GM18858 (cell line): ENCODE data around the gene KMT2E.
A peak's percentile ranks its signal among the peaks of the same experiment; 100 is the strongest.
"Not testable (repeated sequence)": the region's sequence is repeated elsewhere in the genome, so short reads cannot be mapped to it uniquely, and the experiment has no call there.

Experiments used
- ATAC-seq: cut with Tn5 transposase; IDR thresholded peaks from one replicate; pipeline ENCODE4 v1.9.1; 2021; ENCODE audit not compliant: unreplicated experiment

The KMT2E gene

GRCh38 chr7:104983076-104983577, 30.9 kb upstream of the KMT2E start:
- ATAC-seq = no peak

GRCh38 chr7:104983578-104984539, 30.1 kb upstream of the KMT2E start:
- peak; percentile 74 for ATAC-seq

- no peak for ATAC-seq
Observed at GRCh38 chr7:104984585-104985258, 29.3 kb upstream of the KMT2E start.

- no peak for ATAC-seq
Observed at GRCh38 chr7:104985259-104985617, 28.8 kb upstream of the KMT2E start.

- ATAC-seq = no peak
Observed at GRCh38 chr7:104986628-104987259, 27.3 kb upstream of the KMT2E start.

- not testable (repeated sequence) for ATAC-seq
Observed at GRCh38 chr7:104987403-104987802, 26.6 kb upstream of the KMT2E start.

- ATAC-seq = no peak
Observed at GRCh38 chr7:104990983-104991382, 23.0 kb upstream of the KMT2E start.

- ATAC-seq = no peak
Observed at GRCh38 chr7:104992306-104992705, 21.7 kb upstream of the KMT2E start.

- no peak for ATAC-seq
Observed at GRCh38 chr7:104993217-104993862, 20.7 kb upstream of the KMT2E start.

GRCh38 chr7:104998040-104998752, 15.8 kb upstream of the KMT2E start:
- no peak for ATAC-seq

GRCh38 chr7:105000200-105000599, 13.8 kb upstream of the KMT2E start:
- no peak for ATAC-seq

GRCh38 chr7:105000927-105001336, 13.1 kb upstream of the KMT2E start:
- no peak for ATAC-seq

GRCh38 chr7:105001652-105002184, 12.3 kb upstream of the KMT2E start:
- no peak for ATAC-seq

GRCh38 chr7:105003275-105003674, 10.7 kb upstream of the KMT2E start:
- no peak for ATAC-seq

GRCh38 chr7:105003872-105004510, 10.0 kb upstream of the KMT2E start:
- no peak for ATAC-seq

GRCh38 chr7:105005006-105005405, 9.0 kb upstream of the KMT2E start:
- not testable (repeated sequence) for ATAC-seq

- ATAC-seq = not testable (repeated sequence)
Observed at GRCh38 chr7:105005486-105005885, 8.5 kb upstream of the KMT2E start.

GRCh38 chr7:105006367-105007136, 7.5 kb upstream of the KMT2E start:
- ATAC-seq = no peak

- ATAC-seq = no peak
Observed at GRCh38 chr7:105007298-105007697, 6.7 kb upstream of the KMT2E start.
